Measurements from ENCODE around the gene PIP5K1B. TPM values are rescaled to one million over a fixed set of nuclear protein-coding genes. Genes with fewer than 3 reads are reported as not detected.

PIP5K1B gene
- total and polyA plus RNA-seq, 10 of the 15 experiments (the other 5 are each of a cell fraction or from before 2014, with no cell fraction given), result 6.8 to 16.3 (median 10.6) TPM

DNA sequence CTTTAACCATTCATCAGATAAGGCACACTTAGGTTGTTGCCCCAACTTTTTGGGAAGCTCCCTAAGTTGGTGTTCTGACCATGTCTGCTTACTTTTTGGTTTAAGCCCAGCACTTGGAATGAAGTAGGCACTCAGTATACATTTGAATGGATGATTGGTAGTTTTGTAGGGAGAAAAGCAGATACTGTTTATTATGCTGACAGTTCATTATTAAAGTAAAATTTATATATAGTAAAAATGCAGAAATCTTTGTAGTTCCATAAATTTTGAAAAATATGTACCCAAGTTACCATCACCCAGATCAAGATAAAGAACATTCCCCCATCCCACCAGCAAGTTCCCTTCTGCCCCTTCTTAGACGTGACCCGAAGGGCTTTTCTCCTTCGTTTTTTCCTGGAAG lies 273.5 kb downstream of the PIP5K1B start (continued):
- TF ChIP-seq, protein P1, sequence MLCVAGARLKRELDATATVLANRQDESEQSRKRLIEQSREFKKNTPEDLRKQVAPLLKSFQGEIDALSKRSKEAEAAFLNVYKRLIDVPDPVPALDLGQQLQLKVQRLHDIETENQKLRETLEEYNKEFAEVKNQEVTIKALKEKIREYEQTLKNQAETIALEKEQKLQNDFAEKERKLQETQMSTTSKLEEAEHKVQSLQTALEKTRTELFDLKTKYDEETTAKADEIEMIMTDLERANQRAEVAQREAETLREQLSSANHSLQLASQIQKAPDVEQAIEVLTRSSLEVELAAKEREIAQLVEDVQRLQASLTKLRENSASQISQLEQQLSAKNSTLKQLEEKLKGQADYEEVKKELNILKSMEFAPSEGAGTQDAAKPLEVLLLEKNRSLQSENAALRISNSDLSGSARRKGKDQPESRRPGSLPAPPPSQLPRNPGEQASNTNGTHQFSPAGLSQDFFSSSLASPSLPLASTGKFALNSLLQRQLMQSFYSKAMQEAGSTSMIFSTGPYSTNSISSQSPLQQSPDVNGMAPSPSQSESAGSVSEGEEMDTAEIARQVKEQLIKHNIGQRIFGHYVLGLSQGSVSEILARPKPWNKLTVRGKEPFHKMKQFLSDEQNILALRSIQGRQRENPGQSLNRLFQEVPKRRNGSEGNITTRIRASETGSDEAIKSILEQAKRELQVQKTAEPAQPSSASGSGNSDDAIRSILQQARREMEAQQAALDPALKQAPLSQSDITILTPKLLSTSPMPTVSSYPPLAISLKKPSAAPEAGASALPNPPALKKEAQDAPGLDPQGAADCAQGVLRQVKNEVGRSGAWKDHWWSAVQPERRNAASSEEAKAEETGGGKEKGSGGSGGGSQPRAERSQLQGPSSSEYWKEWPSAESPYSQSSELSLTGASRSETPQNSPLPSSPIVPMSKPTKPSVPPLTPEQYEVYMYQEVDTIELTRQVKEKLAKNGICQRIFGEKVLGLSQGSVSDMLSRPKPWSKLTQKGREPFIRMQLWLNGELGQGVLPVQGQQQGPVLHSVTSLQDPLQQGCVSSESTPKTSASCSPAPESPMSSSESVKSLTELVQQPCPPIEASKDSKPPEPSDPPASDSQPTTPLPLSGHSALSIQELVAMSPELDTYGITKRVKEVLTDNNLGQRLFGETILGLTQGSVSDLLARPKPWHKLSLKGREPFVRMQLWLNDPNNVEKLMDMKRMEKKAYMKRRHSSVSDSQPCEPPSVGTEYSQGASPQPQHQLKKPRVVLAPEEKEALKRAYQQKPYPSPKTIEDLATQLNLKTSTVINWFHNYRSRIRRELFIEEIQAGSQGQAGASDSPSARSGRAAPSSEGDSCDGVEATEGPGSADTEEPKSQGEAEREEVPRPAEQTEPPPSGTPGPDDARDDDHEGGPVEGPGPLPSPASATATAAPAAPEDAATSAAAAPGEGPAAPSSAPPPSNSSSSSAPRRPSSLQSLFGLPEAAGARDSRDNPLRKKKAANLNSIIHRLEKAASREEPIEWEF (IDR thresholded peaks at IDR 0.05; ENCODE audit: insufficient replicate concordance, low read depth, low read length), result no peak
- TF ChIP-seq IRF4 (IDR thresholded peaks at IDR 0.05; ENCODE audit: low read depth, low read length), result no peak
- TF ChIP-seq RBBP5 (conservative IDR thresholded peaks at IDR 0.05), result no peak
- no peak for TF ChIP-seq NFXL1 (IDR thresholded peaks at IDR 0.05; ENCODE audit: borderline replicate concordance)
- TF ChIP-seq ASH2L (IDR thresholded peaks at IDR 0.05; ENCODE audit: borderline replicate concordance, low read depth), result no peak
- TF ChIP-seq, protein P2, sequence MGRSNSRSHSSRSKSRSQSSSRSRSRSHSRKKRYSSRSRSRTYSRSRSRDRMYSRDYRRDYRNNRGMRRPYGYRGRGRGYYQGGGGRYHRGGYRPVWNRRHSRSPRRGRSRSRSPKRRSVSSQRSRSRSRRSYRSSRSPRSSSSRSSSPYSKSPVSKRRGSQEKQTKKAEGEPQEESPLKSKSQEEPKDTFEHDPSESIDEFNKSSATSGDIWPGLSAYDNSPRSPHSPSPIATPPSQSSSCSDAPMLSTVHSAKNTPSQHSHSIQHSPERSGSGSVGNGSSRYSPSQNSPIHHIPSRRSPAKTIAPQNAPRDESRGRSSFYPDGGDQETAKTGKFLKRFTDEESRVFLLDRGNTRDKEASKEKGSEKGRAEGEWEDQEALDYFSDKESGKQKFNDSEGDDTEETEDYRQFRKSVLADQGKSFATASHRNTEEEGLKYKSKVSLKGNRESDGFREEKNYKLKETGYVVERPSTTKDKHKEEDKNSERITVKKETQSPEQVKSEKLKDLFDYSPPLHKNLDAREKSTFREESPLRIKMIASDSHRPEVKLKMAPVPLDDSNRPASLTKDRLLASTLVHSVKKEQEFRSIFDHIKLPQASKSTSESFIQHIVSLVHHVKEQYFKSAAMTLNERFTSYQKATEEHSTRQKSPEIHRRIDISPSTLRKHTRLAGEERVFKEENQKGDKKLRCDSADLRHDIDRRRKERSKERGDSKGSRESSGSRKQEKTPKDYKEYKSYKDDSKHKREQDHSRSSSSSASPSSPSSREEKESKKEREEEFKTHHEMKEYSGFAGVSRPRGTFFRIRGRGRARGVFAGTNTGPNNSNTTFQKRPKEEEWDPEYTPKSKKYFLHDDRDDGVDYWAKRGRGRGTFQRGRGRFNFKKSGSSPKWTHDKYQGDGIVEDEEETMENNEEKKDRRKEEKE (IDR thresholded peaks at IDR 0.05), result no peak
- no peak for TF ChIP-seq CBFB (IDR thresholded peaks at IDR 0.05; ENCODE audit: low read depth)
- TF ChIP-seq HDGF (IDR thresholded peaks at IDR 0.05), result no peak
- no peak for TF ChIP-seq ZNF217 (IDR thresholded peaks at IDR 0.05)
- TF ChIP-seq YBX1 (IDR thresholded peaks at IDR 0.05), result no peak
